Skeletal muscle cell (primary cell): ENCODE data around the gene CALHM5.
A peak's percentile ranks its signal among the peaks of the same experiment; 100 is the strongest.
"Not testable (repeated sequence)": the region's sequence is repeated elsewhere in the genome, so short reads cannot be mapped to it uniquely, and the experiment has no call there.

Experiments used
- DNase-seq: peaks from one replicate; pipeline ENCODE4 v3.0.0-alpha.2; 2010; ENCODE audit warnings: low read depth
- H3K4me3 ChIP-seq: 2 replicates; pipeline ENCODE4 v1.5.1; 2011; ENCODE audit warnings: low read depth, mild to moderate bottlenecking, control low read depth, low read length, moderate library complexity

CALHM5 gene, protein sequence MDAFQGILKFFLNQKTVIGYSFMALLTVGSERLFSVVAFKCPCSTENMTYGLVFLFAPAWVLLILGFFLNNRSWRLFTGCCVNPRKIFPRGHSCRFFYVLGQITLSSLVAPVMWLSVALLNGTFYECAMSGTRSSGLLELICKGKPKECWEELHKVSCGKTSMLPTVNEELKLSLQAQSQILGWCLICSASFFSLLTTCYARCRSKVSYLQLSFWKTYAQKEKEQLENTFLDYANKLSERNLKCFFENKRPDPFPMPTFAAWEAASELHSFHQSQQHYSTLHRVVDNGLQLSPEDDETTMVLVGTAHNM

DNA sequence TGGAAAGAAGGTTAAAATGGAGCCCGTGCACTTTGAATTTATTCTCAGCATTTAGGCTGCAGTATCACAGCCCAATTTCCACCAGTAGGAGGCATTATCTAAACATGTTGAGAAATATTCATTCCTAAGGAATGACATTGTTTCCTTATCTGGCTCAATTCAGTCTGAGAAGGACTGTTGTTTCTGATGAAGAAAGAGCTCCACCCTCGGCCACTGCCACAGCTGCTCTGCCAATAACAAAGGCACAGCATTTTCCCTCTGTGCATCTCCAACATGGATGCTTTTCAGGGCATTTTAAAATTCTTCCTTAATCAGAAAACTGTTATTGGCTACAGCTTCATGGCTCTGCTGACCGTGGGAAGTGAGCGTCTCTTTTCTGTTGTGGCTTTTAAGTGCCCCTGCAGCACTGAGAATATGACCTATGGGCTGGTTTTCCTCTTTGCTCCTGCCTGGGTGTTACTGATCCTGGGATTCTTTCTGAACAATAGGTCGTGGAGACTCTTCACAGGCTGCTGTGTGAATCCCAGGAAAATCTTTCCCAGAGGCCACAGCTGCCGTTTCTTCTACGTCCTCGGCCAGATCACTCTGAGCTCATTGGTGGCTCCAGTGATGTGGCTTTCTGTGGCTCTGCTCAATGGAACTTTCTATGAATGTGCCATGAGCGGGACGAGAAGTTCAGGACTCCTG, at the start of gene CALHM5:
Gene CALHM5 (plus strand): TSS at position 216 of the 687 bp plus-strand sequence. CDS start 58 bp downstream, at position 274.
- peak within 1 kb of the TSS; percentile 52 for H3K4me3 ChIP-seq

DNA sequence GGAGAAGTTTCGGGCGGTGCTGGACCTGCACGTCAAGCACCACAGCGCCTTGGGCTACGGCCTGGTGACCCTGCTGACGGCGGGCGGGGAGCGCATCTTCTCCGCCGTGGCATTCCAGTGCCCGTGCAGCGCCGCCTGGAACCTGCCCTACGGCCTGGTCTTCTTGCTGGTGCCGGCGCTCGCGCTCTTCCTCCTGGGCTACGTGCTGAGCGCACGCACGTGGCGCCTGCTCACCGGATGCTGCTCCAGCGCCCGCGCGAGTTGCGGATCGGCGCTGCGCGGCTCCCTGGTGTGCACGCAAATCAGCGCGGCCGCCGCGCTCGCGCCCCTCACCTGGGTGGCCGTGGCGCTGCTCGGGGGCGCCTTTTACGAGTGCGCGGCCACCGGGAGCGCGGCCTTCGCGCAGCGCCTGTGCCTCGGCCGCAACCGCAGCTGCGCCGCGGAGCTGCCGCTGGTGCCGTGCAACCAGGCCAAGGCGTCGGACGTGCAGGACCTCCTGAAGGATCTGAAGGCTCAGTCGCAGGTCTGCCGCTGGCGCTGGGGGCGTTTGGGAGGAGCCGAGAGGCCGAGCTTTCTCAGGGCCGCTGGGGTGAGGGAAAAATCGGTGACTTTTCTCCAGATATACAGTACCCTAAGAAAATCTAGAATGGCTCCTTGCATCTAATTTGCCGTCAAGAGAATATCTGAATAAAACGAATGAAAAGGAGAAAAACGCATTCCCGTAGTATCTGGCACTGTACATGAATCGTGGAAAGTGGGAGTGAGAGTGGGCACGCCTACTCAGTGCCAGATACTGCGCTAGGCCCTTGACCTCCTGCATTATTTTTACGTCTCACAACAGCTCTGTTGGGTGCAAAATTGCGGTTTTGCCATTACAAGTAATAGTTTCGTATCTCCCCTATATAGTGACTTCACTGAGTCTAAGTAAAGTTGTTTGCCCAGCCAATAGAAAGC, 49.2 kb upstream of the CALHM5 start:
- H3K4me3 ChIP-seq = peak overlapping the region; percentile 42
- peak; percentile 15 for DNase-seq

More for the DNA sequence above, at the start of gene CALHM5:
- peak; percentile 71 for DNase-seq

DNA sequence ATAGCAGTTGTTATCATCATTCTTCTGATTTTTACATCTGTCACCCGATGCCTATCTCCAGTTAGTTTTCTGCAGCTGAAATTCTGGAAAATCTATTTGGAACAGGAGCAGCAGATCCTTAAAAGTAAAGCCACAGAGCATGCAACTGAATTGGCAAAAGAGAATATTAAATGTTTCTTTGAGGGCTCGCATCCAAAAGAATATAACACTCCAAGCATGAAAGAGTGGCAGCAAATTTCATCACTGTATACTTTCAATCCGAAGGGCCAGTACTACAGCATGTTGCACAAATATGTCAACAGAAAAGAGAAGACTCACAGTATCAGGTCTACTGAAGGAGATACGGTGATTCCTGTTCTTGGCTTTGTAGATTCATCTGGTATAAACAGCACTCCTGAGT, 48.1 kb upstream of the CALHM5 start:
- H3K4me3 ChIP-seq = no peak overlapping the region
- no peak for DNase-seq

DNA sequence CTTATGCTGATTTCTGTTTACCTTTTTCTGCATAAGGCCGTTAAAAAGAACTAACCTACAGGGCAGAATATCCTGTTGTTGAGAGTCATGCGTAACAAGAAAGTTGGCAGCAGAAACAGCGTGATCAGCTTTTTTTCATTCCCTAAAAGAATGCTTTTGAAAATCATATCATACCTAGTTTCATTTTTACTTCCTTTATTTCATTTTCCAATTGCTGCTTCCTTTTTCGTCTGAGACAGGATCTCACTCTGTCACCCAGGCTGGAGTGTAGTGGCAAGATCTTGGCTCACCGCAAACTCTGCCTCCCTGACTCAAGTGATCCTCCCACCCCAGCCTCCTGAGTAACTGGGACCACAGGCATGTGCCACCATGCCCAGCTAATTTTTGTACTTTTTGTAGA, 46.2 kb upstream of the CALHM5 start:
- DNase-seq = no peak
- H3K4me3 ChIP-seq = no peak overlapping the region

DNA sequence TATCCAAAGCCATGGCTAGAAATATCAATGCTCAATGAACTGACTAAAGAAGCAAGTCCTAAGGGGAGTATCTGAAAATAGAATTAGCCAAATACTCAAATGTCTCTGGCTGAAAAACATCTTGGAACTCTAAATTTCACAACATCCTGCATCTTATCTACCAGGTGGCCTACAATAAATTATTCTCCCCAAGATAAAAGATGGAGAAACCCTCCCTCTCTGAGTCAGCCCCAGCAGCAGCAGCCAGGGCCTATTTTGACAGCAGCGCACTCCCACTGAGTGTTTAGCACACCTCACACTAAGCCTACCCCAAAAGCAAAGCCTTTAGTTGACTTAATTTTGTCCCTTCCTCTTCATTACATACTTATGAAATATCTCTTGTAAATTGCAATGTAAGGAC, 44.3 kb upstream of the CALHM5 start:
- no peak for DNase-seq
- no peak overlapping the region for H3K4me3 ChIP-seq

DNA sequence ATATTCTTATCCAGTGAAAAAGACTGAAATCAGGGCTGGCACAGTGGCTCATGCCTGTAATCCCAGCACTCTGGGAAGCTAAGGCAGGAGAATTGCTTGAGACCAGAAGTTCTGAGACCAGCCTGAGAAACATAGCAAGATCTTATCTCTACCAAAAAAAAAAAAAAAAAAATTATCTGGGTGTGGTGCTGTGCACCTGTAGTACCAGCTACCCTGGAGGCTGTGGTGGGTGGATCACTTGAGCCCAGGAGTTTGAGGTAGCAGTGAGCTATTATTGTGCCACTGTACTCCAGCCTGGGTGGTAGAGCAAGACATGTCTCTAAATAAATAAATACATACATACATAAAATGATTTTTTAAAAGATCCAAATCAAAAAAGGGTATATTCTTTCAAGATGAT, 43.9 kb upstream of the CALHM5 start:
- DNase-seq = no peak

DNA sequence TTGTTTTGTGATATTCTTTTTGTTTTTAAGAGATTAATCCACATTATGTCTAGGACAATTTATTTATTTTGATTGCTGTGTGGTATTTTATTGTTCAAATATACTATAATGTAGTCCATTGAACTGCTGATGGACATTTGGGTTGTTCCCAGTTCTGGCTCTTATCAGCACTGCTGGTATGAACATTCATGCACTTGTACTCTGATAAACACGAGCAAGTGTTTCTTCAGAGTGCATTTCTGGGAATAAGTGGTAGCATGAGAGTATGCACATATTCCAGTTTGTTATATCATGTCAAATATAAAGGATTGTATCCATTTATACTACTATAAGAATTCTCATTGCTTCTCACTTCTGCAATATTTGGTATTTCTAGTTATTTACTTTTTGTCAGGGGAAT, 43.1 kb upstream of the CALHM5 start:
- DNase-seq = no peak
- H3K4me3 ChIP-seq = no peak overlapping the region

More for the DNA sequence above, 43.9 kb upstream of the CALHM5 start:
- H3K4me3 ChIP-seq = no peak overlapping the region

DNA sequence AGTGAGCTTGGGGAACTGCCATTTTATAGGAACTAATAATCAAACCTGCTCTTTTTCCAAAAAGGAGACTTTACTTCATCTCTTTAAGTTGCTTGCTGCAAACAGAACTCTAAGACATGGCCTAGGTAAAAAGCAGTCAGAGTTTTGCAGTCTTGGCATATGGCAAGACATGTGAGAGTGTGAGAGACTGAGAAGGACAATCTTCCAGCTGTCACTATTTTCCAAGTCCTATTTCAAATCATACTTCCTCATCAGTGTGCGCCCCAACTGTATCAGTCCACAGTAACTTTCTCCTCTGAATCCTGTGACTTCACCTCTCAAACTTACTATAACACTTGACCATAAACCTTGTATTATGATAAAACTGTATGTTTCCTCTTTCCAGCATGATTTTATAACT, 39.9 kb upstream of the CALHM5 start:
- H3K4me3 ChIP-seq = no peak overlapping the region
- DNase-seq = no peak

DNA sequence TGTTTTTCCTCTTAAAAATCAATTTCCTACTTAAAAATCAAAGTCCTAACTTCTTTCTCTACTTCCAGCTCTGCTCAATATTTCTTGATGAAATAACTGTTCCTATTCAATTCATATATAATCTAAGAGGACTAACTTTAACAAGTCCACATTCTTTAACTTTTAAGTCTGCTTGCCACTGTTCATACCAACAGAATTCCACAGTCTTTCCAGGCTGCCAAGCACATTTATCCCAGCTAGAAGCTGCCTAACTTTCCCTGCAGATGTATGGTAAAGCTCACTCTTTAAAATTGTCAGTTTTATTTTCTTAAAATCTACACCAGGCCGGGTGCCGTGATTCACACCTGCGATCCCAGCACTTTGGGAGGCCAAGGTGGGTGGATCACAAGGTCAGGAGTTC, 38.7 kb upstream of the CALHM5 start:
- no peak overlapping the region for H3K4me3 ChIP-seq
- no peak for DNase-seq

DNA sequence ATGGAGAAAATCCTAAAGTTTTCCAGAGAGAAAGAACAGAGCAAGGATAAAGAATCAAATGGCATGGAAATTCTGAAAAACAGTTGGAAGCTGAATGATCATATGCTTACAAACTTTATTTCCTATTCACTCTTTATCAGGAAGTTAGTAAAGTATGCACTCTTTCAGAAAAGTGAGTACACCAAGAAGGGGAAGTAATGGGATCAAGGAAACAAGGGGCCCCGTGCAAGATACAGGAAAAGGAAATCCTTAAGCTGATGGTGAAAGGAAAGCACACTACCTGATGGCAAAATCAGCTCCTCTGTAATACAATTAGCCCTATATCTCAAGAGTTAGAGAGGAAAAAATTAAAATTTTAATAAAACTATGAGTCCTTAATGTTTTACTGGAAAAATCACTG, 36.3 kb upstream of the CALHM5 start:
- no peak for DNase-seq
- H3K4me3 ChIP-seq = no peak overlapping the region

DNA sequence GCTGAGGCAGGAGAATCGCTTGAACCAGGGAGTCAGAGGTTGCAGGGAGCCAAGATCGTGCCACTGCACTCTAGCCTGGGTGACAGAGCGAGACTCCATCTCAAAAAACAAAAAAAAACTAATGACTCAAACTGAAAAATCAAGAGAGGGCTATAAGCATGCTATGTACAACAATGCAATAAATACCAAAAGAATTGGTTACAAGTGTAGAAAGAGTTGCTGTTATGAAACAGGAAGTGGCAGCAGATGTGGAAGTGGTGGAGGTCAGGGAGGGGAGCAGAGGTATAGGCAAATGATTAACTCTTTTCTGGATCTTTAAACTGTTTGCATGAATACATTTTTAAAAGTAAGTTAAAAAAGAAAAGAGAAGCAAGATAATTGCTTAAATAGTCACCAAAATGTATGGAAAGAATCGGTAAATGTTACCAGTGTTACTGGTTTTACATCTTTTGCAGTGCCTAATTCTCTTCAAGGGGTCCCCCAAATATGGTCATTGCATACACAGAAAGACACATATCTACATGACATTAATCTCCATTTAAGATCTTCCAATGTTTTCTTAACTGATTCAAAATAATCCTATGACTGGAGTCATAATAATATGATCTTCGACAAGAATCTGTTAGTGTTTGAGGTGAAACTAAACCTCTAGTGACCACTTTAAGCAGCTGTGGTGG, 35.3 kb upstream of the CALHM5 start:
- no peak overlapping the region for H3K4me3 ChIP-seq
- no peak for DNase-seq

DNA sequence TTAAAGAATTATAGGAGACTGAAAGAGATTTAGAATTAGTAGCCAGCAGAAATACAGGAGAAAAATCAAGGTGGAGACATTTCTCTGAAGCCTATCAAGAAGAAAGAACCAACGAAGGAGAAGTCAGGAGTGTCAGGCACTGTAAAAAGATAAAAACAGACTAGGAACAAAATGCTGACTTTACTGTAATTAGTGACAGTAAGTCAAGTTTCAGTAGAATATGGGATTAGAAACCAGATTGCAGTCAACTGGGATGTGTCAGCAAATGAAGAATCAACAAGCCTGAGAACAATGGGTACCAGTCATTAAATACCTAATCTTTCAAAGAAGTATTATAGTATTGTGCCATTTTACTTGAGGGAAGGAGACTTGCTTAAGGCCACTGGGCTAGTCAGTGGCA, 28.7 kb upstream of the CALHM5 start:
- no peak for DNase-seq

DNA sequence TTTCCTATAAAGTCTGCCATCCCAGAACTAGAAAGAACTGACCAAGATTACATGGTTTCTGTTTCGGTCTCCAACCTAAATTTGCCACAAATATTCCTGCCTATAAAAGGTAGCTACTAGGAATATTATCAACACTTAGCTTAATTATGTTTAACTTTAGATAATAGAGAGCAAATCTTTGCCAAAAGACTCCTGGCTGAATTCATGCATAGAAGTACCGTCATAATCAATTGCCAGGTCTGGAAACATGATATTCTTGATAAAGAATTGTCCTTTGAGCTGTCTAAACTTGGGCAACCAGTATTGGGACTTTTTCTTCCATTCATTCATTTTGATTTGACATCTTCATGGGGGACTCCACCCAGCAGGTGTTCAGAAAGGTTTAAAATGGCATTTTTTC, 27.8 kb upstream of the CALHM5 start:
- no peak overlapping the region for H3K4me3 ChIP-seq
- no peak for DNase-seq

More for the DNA sequence above, 28.7 kb upstream of the CALHM5 start:
- no peak overlapping the region for H3K4me3 ChIP-seq

DNA sequence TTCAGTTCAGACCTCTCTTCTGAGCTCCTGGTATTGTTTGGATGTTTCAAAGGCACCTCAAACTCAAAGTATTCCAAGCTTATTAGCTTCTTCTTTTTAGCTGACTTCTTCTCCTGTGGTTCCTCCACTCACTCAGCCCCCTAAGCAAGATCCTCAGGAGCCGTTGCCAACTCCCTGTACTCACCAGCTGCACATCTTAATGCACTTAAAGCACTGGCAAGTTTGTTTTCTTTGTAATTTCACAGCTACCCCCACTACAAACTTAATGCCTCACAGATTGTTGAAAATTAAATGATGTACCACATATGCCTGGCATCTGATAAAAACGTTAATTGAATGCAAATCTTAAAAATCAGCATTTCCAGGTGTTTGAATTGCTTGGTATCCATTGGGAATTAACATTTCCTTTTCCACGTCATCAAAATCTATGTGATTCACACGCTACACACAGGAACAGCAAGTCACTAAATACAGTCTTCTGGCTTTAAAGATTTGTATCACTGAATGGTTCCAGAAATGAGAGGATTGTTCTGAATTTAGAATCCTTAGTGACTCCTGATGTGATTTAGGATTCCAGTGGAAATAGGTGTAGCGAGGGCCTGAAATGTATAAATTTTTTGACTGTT, 25.8 kb upstream of the CALHM5 start:
- DNase-seq = no peak
- H3K4me3 ChIP-seq = no peak overlapping the region

DNA sequence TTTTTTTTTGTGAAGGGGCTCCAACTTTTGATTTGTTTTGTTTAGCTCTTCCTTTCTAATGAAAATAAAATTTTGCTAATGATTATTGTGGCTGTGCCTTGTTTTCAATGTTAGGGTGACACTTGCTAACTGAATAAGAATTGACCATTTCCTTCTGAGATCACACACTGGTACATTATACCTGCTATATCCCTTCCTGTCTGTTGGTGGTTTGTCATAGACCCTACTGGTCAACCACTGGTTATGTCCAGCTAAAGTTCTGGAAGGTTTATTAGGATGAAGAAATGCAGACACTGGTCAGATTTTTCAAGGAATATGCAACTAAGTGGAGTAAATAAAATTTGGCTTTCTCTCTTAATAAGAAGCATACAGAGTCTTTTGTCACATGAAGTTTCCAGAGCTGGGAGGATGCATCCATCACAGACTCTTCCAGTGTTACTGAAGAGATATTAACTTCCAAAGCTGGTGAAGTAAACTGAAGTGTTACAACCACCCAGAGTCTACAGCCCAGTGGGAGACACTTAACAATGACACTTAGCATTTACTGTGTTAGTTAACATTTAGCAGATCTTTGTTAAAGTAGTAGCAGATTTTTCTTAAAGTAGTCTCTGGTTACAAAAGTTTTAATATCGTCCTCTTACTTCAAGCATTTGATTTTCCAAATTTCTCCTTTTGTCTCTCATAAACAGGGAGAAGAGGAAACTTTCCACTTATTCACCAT, 19.7 kb upstream of the CALHM5 start:
- DNase-seq = no peak
- H3K4me3 ChIP-seq = no peak overlapping the region

DNA sequence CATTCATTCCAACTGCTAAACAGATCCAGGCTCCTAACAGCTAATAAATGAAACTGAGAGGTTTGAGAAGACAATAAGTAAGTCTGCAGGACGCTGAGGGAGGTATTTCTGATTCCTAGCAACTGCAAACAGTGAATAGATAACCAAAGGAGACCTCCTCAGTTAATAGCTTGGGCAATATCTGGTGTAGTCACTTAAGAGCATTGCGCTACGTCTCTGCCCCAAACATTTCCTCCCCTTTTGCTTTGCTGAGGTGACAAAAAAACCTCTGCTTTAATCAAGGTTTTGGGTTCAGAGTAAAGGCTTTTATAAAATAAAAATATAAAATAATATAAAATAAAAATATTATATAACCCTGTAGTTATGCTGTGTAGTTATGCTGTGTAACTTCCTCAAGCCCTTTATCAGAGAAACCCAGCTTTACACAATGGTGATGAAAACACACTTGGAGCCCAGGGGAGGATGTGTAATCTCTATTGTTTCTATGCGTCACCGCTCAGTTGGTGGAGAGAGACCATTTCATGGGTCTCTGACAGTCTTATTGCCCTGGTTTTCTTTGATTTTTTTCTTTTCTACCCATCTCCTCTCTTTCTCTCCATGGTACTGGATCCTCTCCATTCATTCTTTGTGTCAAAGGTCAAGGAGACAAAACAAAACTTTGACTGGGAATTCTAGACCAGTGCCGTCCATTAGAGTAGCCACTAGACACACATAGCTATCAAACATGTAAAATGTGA, 18.9 kb upstream of the CALHM5 start:
- no peak for DNase-seq
- H3K4me3 ChIP-seq = no peak overlapping the region

DNA sequence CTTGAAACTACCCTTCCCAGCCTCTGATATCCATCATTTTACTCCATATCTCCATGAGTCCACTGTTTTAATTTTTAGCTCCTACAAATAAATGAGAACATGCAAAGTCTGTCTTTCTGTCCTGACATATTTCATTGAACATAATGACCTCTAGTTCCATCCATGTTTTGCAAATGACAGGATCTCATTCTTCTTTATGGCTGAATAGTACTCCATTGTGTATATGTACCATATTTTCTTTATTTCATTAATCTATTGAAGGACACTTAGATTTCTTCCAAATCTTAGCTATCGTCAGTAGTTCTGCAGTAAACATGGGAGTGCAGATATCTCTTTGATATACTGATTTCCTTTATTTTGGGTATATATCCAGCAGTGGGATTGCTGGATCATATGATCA, 16.3 kb upstream of the CALHM5 start:
- not testable (repeated sequence) for DNase-seq, H3K4me3 ChIP-seq
